HG03175 (cell line): ENCODE results near the gene UFC1.
A peak's percentile ranks its signal among the peaks of the same experiment; 100 is the strongest.

Source experiments
- ATAC-seq: cut with Tn5 transposase; IDR thresholded peaks from one replicate; pipeline ENCODE4 v1.9.1; 2021; ENCODE audit warnings: mild to moderate bottlenecking, moderate library complexity; ENCODE audit not compliant: unreplicated experiment

Gene UFC1

GRCh38 chr1:161133220-161133740 is 20.5 kb upstream of the UFC1 start:
- ATAC-seq = peak; percentile 3

GRCh38 chr1:161137881-161138280 is 15.9 kb upstream of the UFC1 start:
- ATAC-seq = no peak

- ATAC-seq = no peak
These were observed 15.3 kb upstream of the UFC1 start for GRCh38 chr1:161138431-161138830.

- ATAC-seq = no peak
These were observed 14.0 kb upstream of the UFC1 start for GRCh38 chr1:161139766-161140165.

- ATAC-seq = no peak
These were observed 12.9 kb upstream of the UFC1 start for GRCh38 chr1:161140755-161141400.

GRCh38 chr1:161145832-161146231 is 7.9 kb upstream of the UFC1 start:
- no peak for ATAC-seq

GRCh38 chr1:161153176-161153575 is 602 bp upstream of the UFC1 start:
- ATAC-seq = no peak

GRCh38 chr1:161157867-161158266 is 4.1 kb downstream of the UFC1 start:
- no peak for ATAC-seq

GRCh38 chr1:161158316-161159010 is 4.7 kb downstream of the UFC1 start:
- ATAC-seq = no peak

GRCh38 chr1:161159087-161159912 is 5.5 kb downstream of the UFC1 start, which contains the start of gene USP21:
USP21 (plus strand) TSS chr1:161159500; CDS start chr1:161160641, 1,141 bp downstream.
- ATAC-seq = peak; percentile 80

- ATAC-seq = no peak
These were observed 6.1 kb downstream of the UFC1 start for GRCh38 chr1:161159913-161160243.

- ATAC-seq = no peak
These were observed 6.9 kb downstream of the UFC1 start for GRCh38 chr1:161160671-161161145.

GRCh38 chr1:161161652-161162051 is 7.9 kb downstream of the UFC1 start:
- ATAC-seq = no peak

GRCh38 chr1:161162052-161162451 is 8.3 kb downstream of the UFC1 start:
- no peak for ATAC-seq

GRCh38 chr1:161162806-161163205 is 9.0 kb downstream of the UFC1 start:
- no peak for ATAC-seq

- ATAC-seq = no peak
These were observed 10.0 kb downstream of the UFC1 start for GRCh38 chr1:161163793-161164192.

- ATAC-seq = no peak
These were observed 11.3 kb downstream of the UFC1 start for GRCh38 chr1:161164901-161165610.

- ATAC-seq = peak; percentile 94
These were observed 12.2 kb downstream of the UFC1 start, which contains the start of gene PPOX for GRCh38 chr1:161165742-161166668. PPOX (plus strand) TSS chr1:161166426; CDS start chr1:161166848, 422 bp downstream.

- ATAC-seq = peak; percentile 2
These were observed 13.1 kb downstream of the UFC1 start for GRCh38 chr1:161166669-161167548.
